Psoas muscle (tissue), 8 donors: ENCODE measurements around the gene RBSN. TPM values are rescaled to one million over a fixed set of nuclear protein-coding genes. Genes with fewer than 3 reads are reported as not detected.
A peak's percentile ranks its signal among the peaks of the same experiment; 100 is the strongest.

ENCODE experiments used
- ATAC-seq, 4 donors: fragments of 200-7000 bp; cut with Tn5 transposase; one replicate each; pipeline ENCODE4 v1.9.1; 2020; ENCODE audit warnings: moderate library complexity in 3 of 4, mild to moderate bottlenecking in 2 of 4
- DNase-seq, 2 donors: peaks; one replicate each; pipeline ENCODE4 v3.0.0-alpha.2; 2020
- H3K27ac ChIP-seq: fragments of 200-600 bp; one replicate; pipeline ENCODE4 v1.8.0; 2022
- H3K27me3 ChIP-seq, 3 donors: fragments of 200-600 bp in 1 of 3; one replicate each; pipeline versions ENCODE4 v1.6.1 to v1.8.0; 2013 to 2022; ENCODE audit warnings: low read length in 2 of 3, mild to moderate bottlenecking in 2 of 3, moderate library complexity in 1 of 3; ENCODE audit not compliant: insufficient read depth in 3 of 3
- H3K36me3 ChIP-seq, 2 donors: fragments of 200-600 bp in 1 of 2; one replicate each; pipeline versions ENCODE4 v1.6.1 to v1.8.0; 2013 to 2022; ENCODE audit warnings: low read depth in 1 of 2, mild to moderate bottlenecking in 1 of 2, moderate library complexity in 1 of 2; ENCODE audit not compliant: insufficient read depth in 1 of 2
- H3K4me1 ChIP-seq: fragments of 200-600 bp; one replicate; pipeline ENCODE4 v1.8.0; 2022
- H3K4me3 ChIP-seq: fragments of 200-600 bp; one replicate; pipeline ENCODE4 v1.8.0; 2022; ENCODE audit warnings: mild to moderate bottlenecking
- H3K9me3 ChIP-seq: fragments of 200-600 bp; one replicate; pipeline ENCODE4 v1.8.0; 2022
- WGBS, 3 donors: extraction: QIAGEN DNeasy Blood & Tissue Kit; methylation state at CpG; one replicate each; pipeline versions ENCODE4 v1.1.6 to v1.1.7; 2013; 5-methylcytosine and 5-hydroxymethylcytosine counted together
- intact Hi-C, 2 donors: fragments of 100-400 bp; cut with DNase I; formaldehyde crosslinking; loops; one replicate each; pipeline versions ENCODE4 v1.11.0 to v1.14.2; 2022
- polyA plus RNA-seq, 3 donors: library from polyadenylated mRNA; stranded (reverse); fragments of 200-250 nt; gene quantifications; one replicate each; pipeline ENCODE4 v1.2.3, GENCODE V29; 2013
- total RNA-seq, 4 donors: library from RNA; stranded (reverse); fragmentation: NEBNext Ultra II Directional in 2 of 4; extraction: Animal tissue kit (Norgen Biotek cat#: 25700) in 2 of 4; gene quantifications; one replicate each; pipeline versions ENCODE4 v1.2.1 to v1.2.4, GENCODE V29; 2021 to 2023
- TF ChIP-seq, protein P1 (sequence below): fragments of 200-600 bp; IDR thresholded peaks from one replicate; pipeline ENCODE4 v1.8.0; 2022; ENCODE audit warnings: antibody characterized with exemption
- donor health status: healthy with polysubstance abuse.
- donor health status: DM: no; HTN: no; CAD: no; lungs with moderate emphysema.
- donor health status: Bipolar disorder and iron deficiency.
- donor health status: healthy.
- donor health status: DM: yes; HTN: yes; CAD: no.
- donor health status: DM: no; HTN: no; CAD: no.
- donor health status: DM: no; HTN: no; CAD: no.
- donor health status: DM: yes; HTN: yes; CAD: no.

The RBSN gene
- total and polyA plus RNA-seq, 7 donors: 7.7 to 26.3 (median 21.3) TPM

DNA sequence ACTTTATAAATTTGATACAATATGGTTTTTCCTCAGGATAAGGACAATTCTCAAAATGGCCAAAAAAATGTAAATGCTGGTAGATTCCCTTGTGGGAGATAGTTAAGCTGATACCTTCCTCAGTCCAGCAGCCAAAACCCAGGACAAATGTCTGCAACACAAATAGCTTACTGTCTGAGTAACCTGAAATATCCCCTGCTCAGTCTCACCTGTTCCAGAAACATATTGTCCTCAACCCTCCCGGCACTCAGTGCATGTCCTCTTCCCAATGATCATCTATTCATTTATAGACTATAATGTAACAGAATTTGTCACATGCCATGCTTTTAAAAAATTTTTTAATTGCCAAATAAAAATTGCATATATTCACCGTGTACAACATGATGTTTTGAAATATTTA is 12.2 kb downstream of the RBSN start:
- TF ChIP-seq, protein P1, sequence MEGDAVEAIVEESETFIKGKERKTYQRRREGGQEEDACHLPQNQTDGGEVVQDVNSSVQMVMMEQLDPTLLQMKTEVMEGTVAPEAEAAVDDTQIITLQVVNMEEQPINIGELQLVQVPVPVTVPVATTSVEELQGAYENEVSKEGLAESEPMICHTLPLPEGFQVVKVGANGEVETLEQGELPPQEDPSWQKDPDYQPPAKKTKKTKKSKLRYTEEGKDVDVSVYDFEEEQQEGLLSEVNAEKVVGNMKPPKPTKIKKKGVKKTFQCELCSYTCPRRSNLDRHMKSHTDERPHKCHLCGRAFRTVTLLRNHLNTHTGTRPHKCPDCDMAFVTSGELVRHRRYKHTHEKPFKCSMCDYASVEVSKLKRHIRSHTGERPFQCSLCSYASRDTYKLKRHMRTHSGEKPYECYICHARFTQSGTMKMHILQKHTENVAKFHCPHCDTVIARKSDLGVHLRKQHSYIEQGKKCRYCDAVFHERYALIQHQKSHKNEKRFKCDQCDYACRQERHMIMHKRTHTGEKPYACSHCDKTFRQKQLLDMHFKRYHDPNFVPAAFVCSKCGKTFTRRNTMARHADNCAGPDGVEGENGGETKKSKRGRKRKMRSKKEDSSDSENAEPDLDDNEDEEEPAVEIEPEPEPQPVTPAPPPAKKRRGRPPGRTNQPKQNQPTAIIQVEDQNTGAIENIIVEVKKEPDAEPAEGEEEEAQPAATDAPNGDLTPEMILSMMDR: no peak
- no peaks in the 10 kb centered on the region for H3K27me3 ChIP-seq
- H3K4me3 ChIP-seq: no peak overlapping the region
- H3K4me1 ChIP-seq: no peaks in the 10 kb centered on the region
- ATAC-seq: peak in 3 of 4 donors; percentile 57 to 62 (median 62)
- no peak for DNase-seq
- H3K9me3 ChIP-seq: no peaks in the 10 kb centered on the region
- 58 to 70% (median 65%) methylated on average over 2 of the region's 2 CpGs for WGBS, 3 donors
- intact Hi-C loops: no loop called here
- no peak overlapping the region for H3K27ac ChIP-seq
- H3K36me3 ChIP-seq: peaks cover 17 to 99% of the 10 kb centered on the region in 2 donors

DNA sequence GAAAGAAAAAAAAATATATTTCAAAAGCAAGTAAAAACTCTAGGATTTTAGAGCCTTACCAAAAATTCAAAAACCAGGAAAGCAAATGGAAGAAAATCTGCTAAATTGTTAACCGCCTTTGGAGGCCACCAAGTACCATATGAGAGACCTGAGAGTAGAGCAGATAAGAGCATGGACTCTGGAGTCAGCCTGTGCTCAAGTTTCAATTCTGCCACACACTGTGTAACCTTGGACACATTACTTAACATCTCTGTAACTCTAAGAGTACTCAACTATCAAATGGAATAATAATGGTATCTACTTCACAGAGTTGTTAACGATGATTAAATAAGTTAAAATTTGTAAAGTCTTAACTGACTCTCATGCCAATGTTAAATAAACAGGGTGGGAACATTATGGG is 12.7 kb downstream of the RBSN start:
- intact Hi-C loops: no loop called here
- H3K27ac ChIP-seq: no peak overlapping the region
- TF ChIP-seq, protein P1: no peak

DNA sequence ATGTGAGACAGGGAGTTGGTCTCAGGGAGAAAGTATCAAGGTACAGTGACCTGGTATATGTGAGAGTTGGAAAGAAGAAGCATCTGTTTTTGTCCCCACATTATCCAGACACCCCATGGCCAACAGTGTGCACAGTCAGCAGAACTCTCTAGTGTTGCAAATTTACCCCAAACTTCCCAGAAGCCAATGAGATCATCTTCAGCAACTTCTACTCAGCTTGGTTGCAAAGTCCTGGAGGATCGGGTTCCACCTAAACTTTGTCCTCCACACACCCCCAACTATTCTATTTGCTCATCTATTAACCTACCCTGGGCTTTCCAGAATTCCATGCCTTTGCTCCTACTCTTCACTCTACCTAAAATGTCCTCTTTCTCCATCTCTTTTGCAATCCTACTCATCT is 15.7 kb downstream of the RBSN start:
- H3K27ac ChIP-seq: no peak overlapping the region
- TF ChIP-seq, protein P1: no peak
- DNase-seq (no peak), ATAC-seq (no peak)
- H3K4me1 ChIP-seq: no peaks in the 10 kb centered on the region
- H3K36me3 ChIP-seq: peaks cover 11 to 99% of the 10 kb centered on the region in 2 donors
- H3K9me3 ChIP-seq: no peaks in the 10 kb centered on the region
- H3K4me3 ChIP-seq: no peak overlapping the region
- no peaks in the 10 kb centered on the region for H3K27me3 ChIP-seq
- 82 to 96% (median 95%) methylated on average over 1 of the region's 1 CpG for WGBS, 3 donors
- intact Hi-C loops: no loop called here

More for the DNA sequence above, 12.7 kb downstream of the RBSN start:
- DNase-seq (no peak), ATAC-seq (peak in 1 of 4 donors; percentile 58)
- 96 to 98% (median 98%) methylated on average over 2 of the region's 2 CpGs for WGBS, 3 donors
- H3K9me3 ChIP-seq: no peaks in the 10 kb centered on the region
- no peak overlapping the region for H3K4me3 ChIP-seq
- H3K36me3 ChIP-seq: peaks cover 17 to 99% of the 10 kb centered on the region in 2 donors
- H3K27me3 ChIP-seq: no peaks in the 10 kb centered on the region
- no peaks in the 10 kb centered on the region for H3K4me1 ChIP-seq

DNA sequence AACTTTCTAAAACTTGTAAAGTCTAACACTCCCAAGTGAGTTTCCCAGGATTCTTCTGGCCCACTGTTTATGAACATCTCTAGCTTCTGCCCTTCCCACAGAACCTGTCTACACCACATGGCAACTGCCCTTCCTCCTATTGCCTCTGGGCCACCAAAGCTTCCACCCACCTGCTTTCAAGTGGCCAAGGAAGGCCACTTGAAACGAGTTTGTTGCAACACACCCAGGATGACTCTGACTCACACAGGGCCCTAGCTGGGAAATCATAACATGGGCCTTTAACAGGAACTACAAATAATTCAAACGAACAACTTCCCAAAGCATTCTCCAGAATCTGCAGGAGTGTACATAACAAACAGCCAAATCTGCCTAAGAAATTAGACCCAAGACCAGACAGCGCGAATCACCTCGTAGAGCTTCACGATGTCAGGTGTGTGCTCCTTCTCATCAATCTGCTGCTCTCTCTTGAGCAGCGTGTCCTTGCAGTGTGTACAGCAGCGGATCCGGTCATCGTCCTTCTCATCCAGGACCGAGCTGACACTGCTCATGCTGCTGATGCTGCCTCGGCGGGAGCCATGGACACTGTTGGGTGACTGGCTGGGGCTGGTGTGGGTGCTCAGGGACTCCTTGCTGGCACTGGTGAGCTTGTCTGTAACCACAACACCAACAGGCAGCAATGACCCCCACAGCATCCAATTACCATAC is 16.8 kb downstream of the RBSN start:
- intact Hi-C loops: no loop called here
- WGBS, 3 donors: 93 to 94% (median 93%) methylated on average over 13 of the region's 13 CpGs
- DNase-seq (no peak), ATAC-seq (peak in 3 of 4 donors; percentile 73 to 80 (median 76))
- H3K36me3 ChIP-seq: peaks cover 15 to 99% of the 10 kb centered on the region in 2 donors
- H3K4me1 ChIP-seq: no peaks in the 10 kb centered on the region
- TF ChIP-seq, protein P1: no peak
- H3K27ac ChIP-seq: no peak overlapping the region
- H3K9me3 ChIP-seq: no peaks in the 10 kb centered on the region
- no peak overlapping the region for H3K4me3 ChIP-seq
- H3K27me3 ChIP-seq: no peaks in the 10 kb centered on the region

DNA sequence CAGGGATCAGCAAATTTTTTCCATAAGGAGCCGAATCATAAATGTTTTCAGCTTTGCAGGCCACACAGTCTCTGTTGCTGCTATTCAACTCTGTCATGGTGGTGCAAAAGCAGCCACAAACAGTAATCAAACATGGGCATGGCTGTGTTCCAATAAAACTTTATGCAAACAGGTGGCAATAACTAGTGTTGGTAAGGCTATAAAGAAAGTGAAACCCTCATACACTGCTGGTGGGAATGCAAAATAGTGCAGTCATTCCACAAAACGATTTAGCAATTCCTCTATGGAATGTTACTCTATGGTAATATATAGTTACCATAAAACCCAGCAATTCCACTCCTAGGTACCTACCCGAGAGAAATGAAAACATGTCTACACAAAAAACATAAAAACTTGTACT is 19.9 kb downstream of the RBSN start:
- no peaks in the 10 kb centered on the region for H3K27me3 ChIP-seq
- H3K4me3 ChIP-seq: no peak overlapping the region
- TF ChIP-seq, protein P1: no peak
- no peaks in the 10 kb centered on the region for H3K9me3 ChIP-seq
- no peak overlapping the region for H3K27ac ChIP-seq
- no peaks in the 10 kb centered on the region for H3K4me1 ChIP-seq
- H3K36me3 ChIP-seq: peaks cover 12 to 100% of the 10 kb centered on the region in 2 donors
- intact Hi-C loops: no loop called here
- DNase-seq: no peak
- WGBS, 3 donors: 64 to 86% (median 84%) methylated on average over 3 of the region's 3 CpGs
- no peak for ATAC-seq
